ENCODE measurements around the gene FERD3L.

DNA sequence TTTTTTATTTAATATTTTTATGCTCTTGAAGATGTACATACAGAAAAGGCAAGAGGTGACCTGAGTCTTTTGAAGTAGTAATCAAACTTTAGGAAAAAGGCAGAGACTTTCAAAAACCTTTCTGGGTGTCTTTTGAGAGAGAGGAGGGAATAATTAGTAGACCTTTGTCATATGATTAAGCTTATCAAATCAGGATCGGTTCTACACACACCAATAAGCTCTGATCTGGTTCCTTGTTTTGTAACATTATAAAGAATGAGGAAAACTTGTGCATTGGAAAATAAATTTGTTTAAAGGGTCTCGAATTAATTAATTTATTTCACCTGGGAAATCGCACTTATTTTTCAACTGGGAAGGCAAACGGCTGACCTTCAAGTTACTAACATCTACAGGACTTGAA, 39.7 kb downstream of the FERD3L start:
- no peak for TF ChIP-seq EZH2phosphoT487 (IDR thresholded peaks at IDR 0.05; ENCODE audit: borderline replicate concordance, low read depth, low read length)
- TF ChIP-seq, protein P1, sequence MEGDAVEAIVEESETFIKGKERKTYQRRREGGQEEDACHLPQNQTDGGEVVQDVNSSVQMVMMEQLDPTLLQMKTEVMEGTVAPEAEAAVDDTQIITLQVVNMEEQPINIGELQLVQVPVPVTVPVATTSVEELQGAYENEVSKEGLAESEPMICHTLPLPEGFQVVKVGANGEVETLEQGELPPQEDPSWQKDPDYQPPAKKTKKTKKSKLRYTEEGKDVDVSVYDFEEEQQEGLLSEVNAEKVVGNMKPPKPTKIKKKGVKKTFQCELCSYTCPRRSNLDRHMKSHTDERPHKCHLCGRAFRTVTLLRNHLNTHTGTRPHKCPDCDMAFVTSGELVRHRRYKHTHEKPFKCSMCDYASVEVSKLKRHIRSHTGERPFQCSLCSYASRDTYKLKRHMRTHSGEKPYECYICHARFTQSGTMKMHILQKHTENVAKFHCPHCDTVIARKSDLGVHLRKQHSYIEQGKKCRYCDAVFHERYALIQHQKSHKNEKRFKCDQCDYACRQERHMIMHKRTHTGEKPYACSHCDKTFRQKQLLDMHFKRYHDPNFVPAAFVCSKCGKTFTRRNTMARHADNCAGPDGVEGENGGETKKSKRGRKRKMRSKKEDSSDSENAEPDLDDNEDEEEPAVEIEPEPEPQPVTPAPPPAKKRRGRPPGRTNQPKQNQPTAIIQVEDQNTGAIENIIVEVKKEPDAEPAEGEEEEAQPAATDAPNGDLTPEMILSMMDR (conservative IDR thresholded peaks at IDR 0.05; ENCODE audit: low read length) = no peak
